DND-41 (cell line): ENCODE measurements around the gene CDH23.

Experiments
- ATAC-seq: fragments of 200-7000 bp; cut with Tn5 transposase; 3 replicates; pipeline ENCODE4 v1.9.1; 2021; ENCODE audit warnings: low read depth; ENCODE audit not compliant: insufficient read depth
- DNase-seq: peaks from one replicate; pipeline ENCODE4 v3.0.0-alpha.2; 2020
- H2AFZ ChIP-seq: 2 replicates; pipeline ENCODE4 v1.6.0; 2012; ENCODE audit warnings: low read depth, low read length
- H3K27ac ChIP-seq: 2 replicates; pipeline ENCODE4 v1.5.1; 2012; ENCODE audit warnings: low read length, inconsistent platforms
- H3K27me3 ChIP-seq: fragments of 200-600 bp; sonication (generic); 2 replicates; pipeline ENCODE4 v1.6.0; 2012; ENCODE audit warnings: low read length, mild to moderate bottlenecking, inconsistent platforms; ENCODE audit not compliant: insufficient read depth, poor library complexity
- H3K36me3 ChIP-seq: 2 replicates; pipeline ENCODE4 v1.5.1; 2012; ENCODE audit warnings: low read length, inconsistent platforms; ENCODE audit not compliant: insufficient read depth
- H3K4me1 ChIP-seq: 2 replicates; pipeline ENCODE4 v1.5.1; 2012; ENCODE audit warnings: mild to moderate bottlenecking, low read length; ENCODE audit not compliant: insufficient read depth
- H3K4me2 ChIP-seq: 2 replicates; pipeline ENCODE4 v1.6.0; 2012; ENCODE audit warnings: mild to moderate bottlenecking, moderate library complexity, low read length, inconsistent platforms; ENCODE audit not compliant: insufficient read depth
- H3K4me3 ChIP-seq, 2 experiments: fragments of 200-600 bp in 1 of 2; shearing (Covaris generic) in 1 of 2; 2 replicates each; pipeline ENCODE4 v1.5.1; 2012 to 2016; ENCODE audit warnings: inconsistent platforms in 2 of 2, low read length in 2 of 2, mild to moderate bottlenecking in 2 of 2, low read depth in 1 of 2, moderate library complexity in 1 of 2
- H3K79me2 ChIP-seq: 2 replicates; pipeline ENCODE4 v1.6.0; 2012; ENCODE audit warnings: low read length, inconsistent platforms; ENCODE audit not compliant: insufficient read depth
- H3K9ac ChIP-seq: 2 replicates; pipeline ENCODE4 v1.6.0; 2012; ENCODE audit warnings: low read depth, mild to moderate bottlenecking, inconsistent platforms, low read length, moderate library complexity
- H3K9me3 ChIP-seq: 2 replicates; pipeline ENCODE4 v1.5.1; 2012; ENCODE audit warnings: low read length, moderate library complexity, mild to moderate bottlenecking, inconsistent platforms; ENCODE audit not compliant: insufficient read depth, severe bottlenecking
- H4K20me1 ChIP-seq: 2 replicates; pipeline ENCODE4 v1.6.0; 2012; ENCODE audit warnings: low read length; ENCODE audit not compliant: insufficient read depth
- EZH2 ChIP-seq: IDR thresholded peaks from 3 replicates; pipeline ENCODE4 v1.6.1; 2012; ENCODE audit warnings: borderline replicate concordance, low read depth, mild to moderate bottlenecking, moderate library complexity, low read length, inconsistent platforms; ENCODE audit not compliant: severe bottlenecking
- TF ChIP-seq, protein P1 (sequence below): IDR thresholded peaks from 2 replicates; pipeline ENCODE4 v1.5.1; 2012; ENCODE audit warnings: borderline replicate concordance, low read length, moderate library complexity, mild to moderate bottlenecking; ENCODE audit not compliant: poor library complexity, severe bottlenecking; ENCODE audit errors: extremely low read depth

CDH23 gene

DNA sequence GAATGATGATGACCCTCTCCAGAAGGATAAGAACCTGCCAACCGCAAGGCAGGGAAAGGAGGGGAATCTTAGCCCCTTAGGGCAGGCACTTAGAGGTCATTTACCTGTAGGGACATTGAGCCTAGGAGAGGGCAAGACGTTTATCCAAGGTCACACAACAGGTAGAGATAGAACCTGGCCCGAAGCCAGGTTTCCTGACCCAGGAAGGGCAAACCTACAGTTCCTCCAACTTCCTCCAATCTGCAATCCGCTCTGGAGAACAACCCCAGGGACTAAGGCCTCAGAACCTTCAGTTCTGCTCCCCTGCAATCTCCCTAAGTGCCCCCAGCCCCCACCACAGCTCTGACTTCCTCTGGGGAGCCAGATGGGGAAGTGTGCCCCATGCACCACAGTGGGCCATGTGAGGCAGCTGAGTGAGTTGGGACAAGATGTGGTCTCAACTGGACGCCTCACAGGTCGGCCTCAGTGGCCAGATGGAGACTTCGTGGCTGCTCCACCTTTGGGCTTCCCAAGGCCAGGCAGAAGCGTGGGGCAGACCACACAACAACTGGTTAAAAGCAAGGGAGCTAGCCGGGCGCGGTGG is 455.7 kb downstream of the CDH23 start:
- no peak for DNase-seq

DNA sequence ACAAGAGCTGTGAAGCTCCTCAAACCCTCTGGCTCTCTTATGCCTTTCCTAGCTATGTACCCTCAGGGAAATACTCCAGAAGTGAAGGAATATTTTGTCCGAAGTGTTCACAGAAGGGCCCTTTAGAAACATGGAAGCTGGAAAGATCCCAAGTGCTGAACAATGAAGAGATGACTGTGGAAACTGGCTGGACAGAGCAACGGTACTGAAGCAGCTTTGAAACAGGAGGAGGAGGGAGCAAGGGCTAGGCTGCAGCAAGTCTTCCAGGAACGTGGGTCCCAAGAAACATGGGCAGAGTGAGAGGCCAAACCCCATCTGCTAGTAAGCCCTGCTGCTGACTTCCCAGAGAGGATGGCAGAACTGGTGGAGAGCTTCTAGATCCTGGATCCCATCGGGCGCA is 457.3 kb downstream of the CDH23 start:
- no peak for TF ChIP-seq EZH2
- TF ChIP-seq, protein P1, sequence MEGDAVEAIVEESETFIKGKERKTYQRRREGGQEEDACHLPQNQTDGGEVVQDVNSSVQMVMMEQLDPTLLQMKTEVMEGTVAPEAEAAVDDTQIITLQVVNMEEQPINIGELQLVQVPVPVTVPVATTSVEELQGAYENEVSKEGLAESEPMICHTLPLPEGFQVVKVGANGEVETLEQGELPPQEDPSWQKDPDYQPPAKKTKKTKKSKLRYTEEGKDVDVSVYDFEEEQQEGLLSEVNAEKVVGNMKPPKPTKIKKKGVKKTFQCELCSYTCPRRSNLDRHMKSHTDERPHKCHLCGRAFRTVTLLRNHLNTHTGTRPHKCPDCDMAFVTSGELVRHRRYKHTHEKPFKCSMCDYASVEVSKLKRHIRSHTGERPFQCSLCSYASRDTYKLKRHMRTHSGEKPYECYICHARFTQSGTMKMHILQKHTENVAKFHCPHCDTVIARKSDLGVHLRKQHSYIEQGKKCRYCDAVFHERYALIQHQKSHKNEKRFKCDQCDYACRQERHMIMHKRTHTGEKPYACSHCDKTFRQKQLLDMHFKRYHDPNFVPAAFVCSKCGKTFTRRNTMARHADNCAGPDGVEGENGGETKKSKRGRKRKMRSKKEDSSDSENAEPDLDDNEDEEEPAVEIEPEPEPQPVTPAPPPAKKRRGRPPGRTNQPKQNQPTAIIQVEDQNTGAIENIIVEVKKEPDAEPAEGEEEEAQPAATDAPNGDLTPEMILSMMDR = no peak
- no peak for DNase-seq
- H4K20me1 ChIP-seq = peaks cover 12% of the 10 kb centered on the region
- H3K27ac ChIP-seq = no peak overlapping the region
- peaks cover 24% of the 10 kb centered on the region for H3K4me1 ChIP-seq
- H3K4me3 ChIP-seq = no peak overlapping the region
- no peaks in the 10 kb centered on the region; the same call in 1 of the 2 replicates for H3K36me3 ChIP-seq
- no peak for ATAC-seq
- H3K79me2 ChIP-seq = peaks cover 25% of the 10 kb centered on the region
- H3K27me3 ChIP-seq = no peaks in the 10 kb centered on the region
- H3K9me3 ChIP-seq = no peaks in the 10 kb centered on the region
- H2AFZ ChIP-seq = no peak overlapping the region
- H3K4me2 ChIP-seq = no peak overlapping the region
- no peak overlapping the region for H3K9ac ChIP-seq

More for the DNA sequence above, 455.7 kb downstream of the CDH23 start:
- Histone ChIP-seq H2AFZ (no peak overlapping the region), H3K9me3 (no peaks in the 10 kb centered on the region), H3K36me3 (peaks cover 11% of the 10 kb centered on the region), H3K27me3 (no peaks in the 10 kb centered on the region), H3K4me1 (peaks cover 40% of the 10 kb centered on the region), H3K4me3 (no peak overlapping the region), H3K4me2 (no peak overlapping the region), H3K79me2 (peaks cover 41% of the 10 kb centered on the region), H4K20me1 (peaks cover 28% of the 10 kb centered on the region), H3K27ac (peak overlapping the region; percentile 75), H3K9ac (no peak overlapping the region)
- TF ChIP-seq, protein P1 = no peak
- TF ChIP-seq EZH2 = no peak
- ATAC-seq = no peak

GRCh38 chr10:71856619-71857018 is 459.9 kb downstream of the CDH23 start:
- DNase-seq (no peak), ATAC-seq (no peak)
- no peak overlapping the region for H3K4me2 ChIP-seq
- no peaks in the 10 kb centered on the region for H4K20me1 ChIP-seq
- H3K4me1 ChIP-seq = peaks cover 35% of the 10 kb centered on the region
- no peak overlapping the region for H3K9ac ChIP-seq
- no peaks in the 10 kb centered on the region for H3K36me3 ChIP-seq
- no peaks in the 10 kb centered on the region for H3K27me3 ChIP-seq
- H3K4me3 ChIP-seq = no peak overlapping the region
- H3K9me3 ChIP-seq = no peaks in the 10 kb centered on the region
- TF ChIP-seq, protein P1 = no peak
- peaks cover under 1% of the 10 kb centered on the region; the same call in 1 of the 2 replicates for H3K79me2 ChIP-seq
- no peak overlapping the region for H3K27ac ChIP-seq
- H2AFZ ChIP-seq = no peak overlapping the region
